Measurements from ENCODE around the gene SLC7A7. TPM values are rescaled to one million over a fixed set of nuclear protein-coding genes. Genes with fewer than 3 reads are reported as not detected.

The SLC7A7 gene
- total RNA-seq, 1 donor from 2014 or later: 4.6 TPM

DNA sequence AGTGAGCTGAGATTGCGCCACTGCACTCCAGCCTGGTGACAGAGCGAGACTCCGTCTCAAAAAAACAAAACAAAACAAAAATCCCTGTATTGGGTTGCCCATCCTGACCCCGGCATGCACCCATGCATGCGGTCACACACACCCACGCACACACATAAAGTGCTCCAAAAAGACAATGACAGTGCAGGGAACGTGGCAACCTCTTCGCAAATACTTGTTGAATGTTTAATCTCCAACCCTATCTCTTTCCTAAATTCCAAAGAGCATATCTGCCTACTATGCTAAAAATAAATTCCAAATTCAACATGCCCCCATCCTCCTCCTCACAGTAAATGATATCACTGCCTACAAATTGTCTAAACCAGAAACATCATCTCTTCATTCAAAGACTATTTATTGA lies 13.5 kb downstream of the SLC7A7 start:
- no peaks in the 10 kb centered on the region for H3K4me1 ChIP-seq
- H3K4me3 ChIP-seq: no peak overlapping the region
- H3K36me3 ChIP-seq: no peaks in the 10 kb centered on the region
- DNase-seq: no peak
- TF ChIP-seq, protein P1, sequence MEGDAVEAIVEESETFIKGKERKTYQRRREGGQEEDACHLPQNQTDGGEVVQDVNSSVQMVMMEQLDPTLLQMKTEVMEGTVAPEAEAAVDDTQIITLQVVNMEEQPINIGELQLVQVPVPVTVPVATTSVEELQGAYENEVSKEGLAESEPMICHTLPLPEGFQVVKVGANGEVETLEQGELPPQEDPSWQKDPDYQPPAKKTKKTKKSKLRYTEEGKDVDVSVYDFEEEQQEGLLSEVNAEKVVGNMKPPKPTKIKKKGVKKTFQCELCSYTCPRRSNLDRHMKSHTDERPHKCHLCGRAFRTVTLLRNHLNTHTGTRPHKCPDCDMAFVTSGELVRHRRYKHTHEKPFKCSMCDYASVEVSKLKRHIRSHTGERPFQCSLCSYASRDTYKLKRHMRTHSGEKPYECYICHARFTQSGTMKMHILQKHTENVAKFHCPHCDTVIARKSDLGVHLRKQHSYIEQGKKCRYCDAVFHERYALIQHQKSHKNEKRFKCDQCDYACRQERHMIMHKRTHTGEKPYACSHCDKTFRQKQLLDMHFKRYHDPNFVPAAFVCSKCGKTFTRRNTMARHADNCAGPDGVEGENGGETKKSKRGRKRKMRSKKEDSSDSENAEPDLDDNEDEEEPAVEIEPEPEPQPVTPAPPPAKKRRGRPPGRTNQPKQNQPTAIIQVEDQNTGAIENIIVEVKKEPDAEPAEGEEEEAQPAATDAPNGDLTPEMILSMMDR (IDR thresholded peaks at IDR 0.05; ENCODE audit: borderline replicate concordance): no peak
- H3K27ac ChIP-seq (replicated peaks): no peak overlapping the region
- no peaks in the 10 kb centered on the region for H3K9me3 ChIP-seq (replicated peaks)
- intact Hi-C loops (cut with micrococcal nuclease): no loop called here
- no peaks in the 10 kb centered on the region for H3K27me3 ChIP-seq (ENCODE audit: low read depth)

DNA sequence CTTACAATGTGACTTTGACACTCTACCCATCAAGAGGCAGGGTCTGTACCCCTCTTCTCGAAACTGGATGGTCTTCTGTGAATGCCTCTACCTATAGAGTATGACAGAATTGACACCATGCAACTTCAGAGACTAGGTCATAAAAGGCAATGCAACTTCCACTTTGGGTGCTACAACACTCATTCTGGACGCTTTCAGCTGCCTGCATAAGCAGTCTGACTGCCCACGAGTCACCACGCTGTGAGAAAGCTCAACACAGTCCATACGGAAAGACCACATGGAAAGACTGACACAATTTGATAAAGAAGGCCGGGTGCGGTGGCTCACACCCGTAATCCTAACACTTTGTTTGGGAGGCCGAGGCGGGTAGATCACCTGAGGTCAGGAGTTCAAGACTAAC lies 14.9 kb downstream of the SLC7A7 start:
- intact Hi-C loops (cut with micrococcal nuclease): no loop called here
- TF ChIP-seq, protein P1 (IDR thresholded peaks at IDR 0.05; ENCODE audit: borderline replicate concordance): no peak
- no peak for DNase-seq
- Histone ChIP-seq H3K9me3 (replicated peaks) (no peaks in the 10 kb centered on the region), H3K4me3 (no peak overlapping the region), H3K27ac (replicated peaks) (no peak overlapping the region), H3K4me1 (no peaks in the 10 kb centered on the region), H3K27me3 (ENCODE audit: low read depth) (no peaks in the 10 kb centered on the region), H3K36me3 (no peaks in the 10 kb centered on the region)

DNA sequence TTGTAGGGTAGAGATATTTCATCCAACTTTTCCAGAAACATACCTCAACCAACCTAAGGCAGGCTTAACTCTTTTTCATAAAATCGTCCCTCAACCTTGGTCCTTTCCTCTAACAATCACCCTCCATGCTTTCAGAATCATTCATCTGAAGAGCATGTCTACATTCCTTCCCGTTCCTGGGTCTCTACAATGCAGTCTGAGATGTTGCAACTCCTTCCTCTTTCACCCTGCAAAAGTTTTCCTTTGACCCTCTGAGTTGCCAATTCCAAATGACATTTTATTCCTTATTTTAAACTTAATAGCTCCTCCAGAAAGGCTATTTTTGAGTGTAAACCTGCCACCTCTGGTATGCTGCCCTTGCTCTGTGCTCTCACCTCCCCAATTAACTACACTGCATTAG lies 16.7 kb downstream of the SLC7A7 start:
- H3K27me3 ChIP-seq (ENCODE audit: low read depth): no peaks in the 10 kb centered on the region
- no peaks in the 10 kb centered on the region for H3K36me3 ChIP-seq
- TF ChIP-seq, protein P1 (IDR thresholded peaks at IDR 0.05; ENCODE audit: borderline replicate concordance): no peak
- no peak for DNase-seq
- H3K4me1 ChIP-seq: no peaks in the 10 kb centered on the region
- H3K27ac ChIP-seq (replicated peaks): no peak overlapping the region
- H3K9me3 ChIP-seq (replicated peaks): no peaks in the 10 kb centered on the region
- intact Hi-C loops (cut with micrococcal nuclease): no loop called here
- no peak overlapping the region for H3K4me3 ChIP-seq

DNA sequence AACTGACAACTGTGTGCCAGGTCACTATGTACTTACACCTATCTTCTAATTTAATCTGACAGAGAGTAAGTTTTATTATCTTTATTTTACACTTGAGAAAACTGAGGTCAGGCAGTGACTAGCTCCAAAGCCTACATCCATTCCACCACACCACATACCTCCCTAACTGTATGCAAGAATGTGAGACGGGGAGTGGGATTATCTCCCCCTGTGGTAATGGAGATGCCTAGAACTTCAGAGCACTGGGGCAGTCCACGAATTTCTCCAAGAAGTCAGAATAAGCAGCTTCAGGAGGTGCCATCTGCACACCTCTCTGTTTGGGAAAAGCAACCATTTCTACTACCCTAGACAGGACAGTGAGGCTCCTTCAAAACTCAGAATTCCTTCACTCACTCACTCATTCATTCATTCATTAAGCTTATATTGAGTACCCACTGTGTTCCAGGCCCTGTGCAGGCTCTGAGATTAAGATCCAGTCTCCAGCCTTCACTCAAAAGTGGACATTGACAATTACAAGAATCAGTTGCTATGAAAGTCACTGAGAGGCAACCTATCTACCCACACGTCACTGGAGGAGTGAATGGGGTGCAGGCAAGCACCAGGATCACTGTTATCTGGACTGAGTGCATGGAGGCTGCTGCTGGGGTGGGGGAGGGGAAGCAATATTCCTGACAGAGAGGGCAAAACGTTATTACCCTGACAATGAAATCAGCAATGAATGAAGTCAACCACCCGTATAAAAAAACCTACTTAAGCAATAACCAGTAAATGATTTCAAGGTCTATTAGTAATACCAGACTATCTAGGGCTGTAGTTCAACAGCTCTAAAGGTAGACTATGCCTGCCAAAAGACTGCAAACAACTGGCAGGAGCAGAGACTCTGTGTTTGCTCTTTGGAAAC lies 18.0 kb downstream of the SLC7A7 start:
- no peak overlapping the region for H3K27ac ChIP-seq (replicated peaks)
- TF ChIP-seq, protein P1 (IDR thresholded peaks at IDR 0.05; ENCODE audit: borderline replicate concordance): no peak
- intact Hi-C loops (cut with micrococcal nuclease): no loop called here
- H3K9me3 ChIP-seq (replicated peaks): no peaks in the 10 kb centered on the region
- no peak for DNase-seq
- H3K36me3 ChIP-seq: no peaks in the 10 kb centered on the region
- H3K4me3 ChIP-seq: no peak overlapping the region
- H3K4me1 ChIP-seq: no peaks in the 10 kb centered on the region
- H3K27me3 ChIP-seq (ENCODE audit: low read depth): no peaks in the 10 kb centered on the region

DNA sequence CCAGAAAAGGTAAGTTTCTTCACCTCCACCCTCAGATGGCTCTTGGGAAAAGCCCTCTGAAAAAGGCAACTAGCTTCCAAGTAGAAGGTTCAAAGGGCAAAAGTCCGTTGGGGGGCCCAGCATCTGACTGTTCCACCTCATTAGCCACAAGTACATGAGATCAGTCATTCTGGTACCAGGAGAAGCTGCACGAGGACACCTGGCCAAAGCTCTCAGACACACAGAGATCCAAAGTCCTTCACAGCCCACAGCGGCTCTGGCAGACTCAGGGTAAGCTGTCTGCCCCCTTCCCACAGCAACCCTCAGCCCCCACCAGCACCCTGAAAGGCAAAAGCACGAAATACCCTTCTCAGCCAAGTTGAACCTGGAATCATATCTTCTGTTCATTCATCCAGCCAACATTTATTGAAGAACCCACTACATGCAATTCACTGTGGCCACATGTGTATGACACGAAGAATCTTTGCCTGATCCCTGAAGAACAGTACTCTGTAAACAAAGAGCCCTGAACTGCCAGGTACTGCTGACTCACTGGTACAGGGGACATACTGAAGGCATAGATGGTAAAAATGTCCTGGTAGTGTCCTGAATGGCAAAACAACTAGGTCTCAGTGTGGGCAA lies 19.0 kb downstream of the SLC7A7 start:
- TF ChIP-seq, protein P1 (IDR thresholded peaks at IDR 0.05; ENCODE audit: borderline replicate concordance): no peak
- Histone ChIP-seq H3K4me1 (no peaks in the 10 kb centered on the region), H3K36me3 (no peaks in the 10 kb centered on the region), H3K27ac (replicated peaks) (no peak overlapping the region), H3K4me3 (no peak overlapping the region), H3K9me3 (replicated peaks) (no peaks in the 10 kb centered on the region), H3K27me3 (ENCODE audit: low read depth) (no peaks in the 10 kb centered on the region)
- intact Hi-C loops (cut with micrococcal nuclease): no loop called here
- no peak for DNase-seq
